ENCODE results near the gene SERPINA4. TPM values are rescaled to one million over a fixed set of nuclear protein-coding genes. Genes with fewer than 3 reads are reported as not detected.
A peak's percentile ranks its signal among the peaks of the same experiment; 100 is the strongest.

SERPINA4 gene
- total RNA-seq, 4 donors from 2014 or later: not detected

GRCh38 chr14:94595912-94596311 lies 34.7 kb downstream of the SERPINA4 start:
- Histone ChIP-seq H3K36me3 (no peaks in the 10 kb centered on the region), H3K4me3 (no peak overlapping the region), H3K4me1 (peaks cover 9 to 24% (median 19%) of the 10 kb centered on the region in 4 donors), H3K27me3 (no peaks in the 10 kb centered on the region), H3K27ac (no peak overlapping the region), H3K9me3 (no peaks in the 10 kb centered on the region)
- TF ChIP-seq EP300 (IDR thresholded peaks at IDR 0.05; ENCODE audit: low read depth): no peak
- TF ChIP-seq POLR2A (IDR thresholded peaks at IDR 0.05): no peak
- no peak for TF ChIP-seq CTCF (IDR thresholded peaks at IDR 0.05)
- TF ChIP-seq POLR2AphosphoS5 (IDR thresholded peaks at IDR 0.05): no peak
- WGBS, 2 donors (ENCODE audit: low coverage in 1 of 2): 93% methylated on average over 2 of the region's 2 CpGs; no CpG with 5 or more reads in 1 of the 2 donors
- in situ Hi-C loops (cut with MboI; ENCODE audit: low pct_ligation_motif_present in 1 of 4, low pct_unique_long_range_greater_than_20kb in 1 of 4, low sequenced_read_pairs in 3 of 4): no loop called here
- no peak for DNase-seq
- intact Hi-C loops (cut with DNase I; ENCODE audit: low total_unique reads): loop anchor here (5.0 kb wide), 1 partner anchor 509 kb away; no protein-coding TSS in a partner anchor

- no peak overlapping the region for H3K4me3 ChIP-seq
- 82 to 93% methylated on average over 7 to 9 of the region's 9 CpGs for WGBS, 2 donors (ENCODE audit: low coverage in 1 of 2)
- DNase-seq: no peak
- no peaks in the 10 kb centered on the region for H3K9me3 ChIP-seq
- peaks cover 9 to 26% (median 19%) of the 10 kb centered on the region in 4 donors for H3K4me1 ChIP-seq
- intact Hi-C loops (cut with DNase I; ENCODE audit: low total_unique reads): loop anchor here (5.0 kb wide), 1 partner anchor 509 kb away; no protein-coding TSS in a partner anchor
- no peak overlapping the region for H3K27ac ChIP-seq
- in situ Hi-C loops (cut with MboI; ENCODE audit: low pct_ligation_motif_present in 1 of 4, low pct_unique_long_range_greater_than_20kb in 1 of 4, low sequenced_read_pairs in 3 of 4): no loop called here
- no peak for TF ChIP-seq CTCF (IDR thresholded peaks at IDR 0.05)
- no peak for TF ChIP-seq EP300 (IDR thresholded peaks at IDR 0.05; ENCODE audit: low read depth)
- no peak for TF ChIP-seq POLR2AphosphoS5 (IDR thresholded peaks at IDR 0.05)
- no peak for TF ChIP-seq POLR2A (IDR thresholded peaks at IDR 0.05)
- no peaks in the 10 kb centered on the region for H3K27me3 ChIP-seq
- no peaks in the 10 kb centered on the region for H3K36me3 ChIP-seq
Measured at GRCh38 chr14:94596361-94596760, 35.1 kb downstream of the SERPINA4 start.

- no peak for DNase-seq
- intact Hi-C loops (cut with DNase I; ENCODE audit: low total_unique reads) (loop anchor here (5.0 kb wide), 1 partner anchor 510 kb away; no protein-coding TSS in a partner anchor), in situ Hi-C loops (cut with MboI; ENCODE audit: low pct_ligation_motif_present in 1 of 4, low pct_unique_long_range_greater_than_20kb in 1 of 4, low sequenced_read_pairs in 3 of 4) (no loop called here)
- WGBS, 2 donors (ENCODE audit: low coverage in 1 of 2): 85% methylated on average over 5 of the region's 5 CpGs; no CpG with 5 or more reads in 1 of the 2 donors
- Histone ChIP-seq H3K36me3 (no peaks in the 10 kb centered on the region), H3K9me3 (no peaks in the 10 kb centered on the region), H3K4me3 (no peak overlapping the region), H3K4me1 (peaks cover 14 to 37% (median 19%) of the 10 kb centered on the region in 4 donors), H3K27ac (peak overlapping the region in 1 of 4 donors; percentile 78), H3K27me3 (no peaks in the 10 kb centered on the region)
- TF ChIP-seq POLR2AphosphoS5 (IDR thresholded peaks at IDR 0.05) (no peak), POLR2A (IDR thresholded peaks at IDR 0.05) (no peak), CTCF (IDR thresholded peaks at IDR 0.05) (no peak)
Measured at GRCh38 chr14:94597788-94598187, 36.5 kb downstream of the SERPINA4 start.

- 54% methylated on average over 7 of the region's 7 CpGs; no CpG with 5 or more reads in 1 of the 2 donors for whole genome bisulfite sequencing, 2 donors (ENCODE audit: low coverage in 1 of 2)
- H3K27me3 ChIP-seq: no peaks in the 10 kb centered on the region
- intact Hi-C loops (cut with DNase I; ENCODE audit: low total_unique reads) (loop anchor here (5.0 kb wide), 1 partner anchor 511 kb away; no protein-coding TSS in a partner anchor), in situ Hi-C loops (cut with MboI; ENCODE audit: low pct_ligation_motif_present in 1 of 4, low pct_unique_long_range_greater_than_20kb in 1 of 4, low sequenced_read_pairs in 3 of 4) (no loop called here)
- H3K36me3 ChIP-seq: no peaks in the 10 kb centered on the region
- H3K4me3 ChIP-seq: no peak overlapping the region
- H3K4me1 ChIP-seq: peaks cover 14 to 37% (median 19%) of the 10 kb centered on the region in 4 donors
- H3K27ac ChIP-seq: peak overlapping the region; percentile 73 to 78 (median 76)
- TF ChIP-seq CTCF (IDR thresholded peaks at IDR 0.05) (no peak), POLR2AphosphoS5 (IDR thresholded peaks at IDR 0.05) (no peak), EP300 (IDR thresholded peaks at IDR 0.05; ENCODE audit: low read depth) (no peak), POLR2A (IDR thresholded peaks at IDR 0.05) (no peak)
- no peaks in the 10 kb centered on the region for H3K9me3 ChIP-seq
- DNase-seq: no peak
Measured at GRCh38 chr14:94598506-94598815, 37.2 kb downstream of the SERPINA4 start.

Measured in transverse colon (tissue), 4 donors.